CD4-positive, alpha-beta T cell treated with Interleukin-17A for 4 hours (primary cell): Measurements from ENCODE around the gene PZP.
"Not testable (repeated sequence)": the region's sequence is repeated elsewhere in the genome, so short reads cannot be mapped to it uniquely, and the experiment has no call there.

ENCODE experiments used
- DNase-seq: peaks from one replicate; pipeline ENCODE4 v3.0.0-alpha.2; 2020; ENCODE audit warnings: mixed read lengths

PZP gene

DNA sequence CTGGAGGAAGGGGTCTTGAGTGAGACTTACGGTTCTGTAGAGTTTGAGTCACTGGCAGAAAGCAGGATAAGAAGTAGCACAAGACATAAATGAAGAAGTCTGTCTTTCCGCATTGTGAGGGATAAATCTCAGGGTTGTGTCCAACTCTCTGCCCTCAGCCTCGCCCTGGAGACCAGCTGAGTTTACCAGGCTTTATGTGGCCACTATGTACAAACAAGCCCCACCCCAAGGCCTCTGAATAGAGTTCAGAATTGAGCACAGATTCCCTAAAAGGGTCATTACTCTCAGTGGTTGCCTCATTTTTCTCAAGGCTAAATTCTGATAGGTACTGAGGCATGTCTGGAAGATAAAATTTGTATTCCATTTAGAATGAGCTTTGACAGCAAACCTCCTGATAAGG is at the start of gene PZP:
Gene PZP, minus strand, starts transcription at position 167 of the 400 bp plus-strand sequence. Its CDS starts 54 bp downstream, at position 113.
- no peak for DNase-seq

DNA sequence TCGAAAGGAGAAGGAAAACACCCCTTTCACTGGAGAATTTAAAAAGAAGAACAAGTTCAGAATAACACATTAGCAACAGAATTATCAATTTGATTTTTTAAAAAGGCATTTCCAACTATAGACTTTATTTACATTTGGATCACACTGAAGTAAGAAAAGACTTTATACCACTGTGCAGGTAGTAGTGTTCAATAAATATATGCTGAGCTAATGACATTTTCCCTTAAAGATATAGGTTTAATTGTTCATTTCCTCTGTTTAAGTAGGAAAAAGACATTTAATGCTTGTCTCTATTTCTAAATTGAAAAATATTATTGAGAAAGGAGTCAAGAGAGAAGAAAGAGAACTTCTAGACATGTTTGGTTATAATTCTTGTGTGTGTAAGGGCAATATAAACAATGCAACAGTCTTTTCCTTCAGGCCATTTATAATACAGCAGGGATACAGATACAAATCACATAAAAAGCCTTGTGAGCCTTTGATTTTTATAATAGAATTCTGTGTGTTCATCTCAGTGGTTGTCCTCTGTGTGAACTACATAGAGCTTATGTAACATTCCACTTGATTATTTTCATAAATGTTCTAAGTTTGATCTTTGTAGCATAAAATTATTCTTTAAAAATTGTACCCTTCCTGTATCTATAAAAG is 48.7 kb upstream of the PZP start:
- no peak for DNase-seq

DNA sequence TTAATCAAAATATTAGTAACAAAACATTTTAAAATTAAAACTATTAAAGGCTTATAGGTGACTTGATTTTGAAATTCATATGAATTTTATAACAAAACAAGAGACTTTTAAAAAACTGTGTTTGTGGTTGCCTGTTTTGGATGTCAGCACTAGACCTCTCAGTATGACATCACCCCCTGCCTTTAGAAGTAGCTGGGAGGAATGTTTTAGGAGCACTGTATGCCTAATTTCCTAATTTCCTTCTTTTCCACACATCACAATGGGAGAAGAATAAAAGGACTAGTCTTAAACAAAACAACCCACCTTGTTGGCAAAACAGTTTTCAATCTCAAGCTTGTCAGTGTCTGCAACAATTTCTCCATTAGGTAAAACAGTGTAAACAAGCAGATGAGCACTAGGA is 48.1 kb upstream of the PZP start:
- DNase-seq: no peak

DNA sequence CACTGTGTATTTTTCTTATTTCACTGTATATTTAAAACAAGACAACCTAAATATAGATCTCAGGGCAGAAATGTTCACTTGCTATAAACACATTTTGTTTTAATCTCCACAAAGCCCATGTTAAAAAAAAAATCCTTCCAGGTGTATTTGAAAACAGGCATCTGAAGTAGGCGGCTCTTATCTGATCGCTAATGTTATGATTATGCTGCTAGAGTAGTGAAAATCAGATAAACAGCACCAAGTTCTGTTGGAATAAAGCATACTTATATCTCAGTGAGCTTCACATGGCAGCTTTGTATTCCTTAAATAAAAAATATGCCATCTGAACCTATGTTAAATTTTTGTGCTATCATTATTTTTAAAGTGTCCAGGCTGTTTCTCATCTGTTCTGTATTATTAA is 47.6 kb upstream of the PZP start:
- no peak for DNase-seq

DNA sequence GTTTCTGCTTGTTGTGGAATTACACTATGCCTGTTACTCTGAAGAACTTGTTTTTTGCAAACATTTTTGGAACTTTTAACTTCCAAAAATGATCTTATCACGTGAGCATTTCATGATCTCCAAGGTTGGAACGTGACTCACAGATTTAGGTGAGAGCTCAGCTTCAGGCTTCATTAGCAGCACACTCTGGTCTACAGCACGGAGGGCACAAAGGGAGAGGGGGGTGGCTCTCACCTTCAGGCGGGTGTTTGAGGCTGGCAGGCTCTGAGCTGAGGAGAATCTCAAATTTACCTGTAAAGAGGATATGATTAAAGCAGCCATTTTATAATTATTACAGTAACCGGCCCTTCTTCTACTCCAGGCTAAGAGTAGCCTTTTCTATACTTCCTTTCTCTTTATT is 45.3 kb upstream of the PZP start:
- DNase-seq: no peak

DNA sequence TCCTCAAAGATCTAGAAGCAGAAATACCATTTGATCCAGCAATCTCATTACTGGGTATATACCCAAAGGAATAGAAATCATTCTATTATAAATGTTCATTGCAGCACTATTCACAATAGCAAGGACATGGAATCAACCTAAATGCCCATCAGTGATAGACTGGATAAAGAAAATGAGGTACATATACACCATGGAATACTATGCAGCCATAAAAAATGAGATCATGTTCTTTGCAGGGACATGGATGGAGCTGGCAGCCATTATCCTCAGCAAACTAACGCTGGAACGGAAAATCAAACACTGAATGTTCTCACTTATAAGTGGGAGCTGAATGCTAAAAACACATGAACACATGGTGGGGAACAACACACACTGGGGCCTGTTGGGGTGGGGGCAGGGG is 44.6 kb upstream of the PZP start:
- DNase-seq: not testable (repeated sequence)

DNA sequence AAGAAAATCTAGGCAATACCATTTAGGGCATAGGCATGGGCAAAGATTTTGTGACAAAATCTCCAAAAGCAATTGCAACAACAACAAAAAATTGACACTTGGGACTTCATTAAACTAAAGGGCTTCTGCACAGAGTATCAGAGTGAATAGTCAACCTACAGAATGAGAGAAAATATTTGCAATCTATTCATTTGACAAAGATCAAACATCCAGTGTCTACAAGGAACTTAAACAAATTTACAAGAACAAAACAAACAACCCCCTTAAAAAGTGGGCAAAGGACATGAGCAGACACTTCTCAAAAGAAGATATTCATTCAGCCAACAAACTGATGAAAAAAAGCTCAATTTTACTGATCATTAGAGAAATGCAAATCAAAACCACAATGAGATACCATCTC is 44.1 kb upstream of the PZP start:
- no peak for DNase-seq

DNA sequence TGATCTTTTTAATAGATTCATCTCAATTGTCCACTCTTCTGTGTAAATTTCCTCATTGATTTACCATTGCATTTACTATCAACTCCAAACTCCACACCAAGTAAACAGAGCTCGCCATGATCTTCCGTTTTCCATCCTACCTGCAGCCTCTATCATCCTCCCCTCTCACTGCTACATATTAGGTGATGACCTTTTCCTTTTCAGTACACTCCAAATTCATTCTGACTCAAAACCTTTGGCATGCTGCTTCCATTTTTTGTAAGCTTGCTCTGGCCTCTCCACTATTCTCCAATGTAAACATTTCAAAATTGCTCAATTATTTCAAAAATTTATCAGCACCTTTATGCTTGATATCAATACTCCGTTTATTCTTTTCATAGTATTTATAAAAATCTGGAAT is 40.2 kb upstream of the PZP start:
- DNase-seq: no peak

DNA sequence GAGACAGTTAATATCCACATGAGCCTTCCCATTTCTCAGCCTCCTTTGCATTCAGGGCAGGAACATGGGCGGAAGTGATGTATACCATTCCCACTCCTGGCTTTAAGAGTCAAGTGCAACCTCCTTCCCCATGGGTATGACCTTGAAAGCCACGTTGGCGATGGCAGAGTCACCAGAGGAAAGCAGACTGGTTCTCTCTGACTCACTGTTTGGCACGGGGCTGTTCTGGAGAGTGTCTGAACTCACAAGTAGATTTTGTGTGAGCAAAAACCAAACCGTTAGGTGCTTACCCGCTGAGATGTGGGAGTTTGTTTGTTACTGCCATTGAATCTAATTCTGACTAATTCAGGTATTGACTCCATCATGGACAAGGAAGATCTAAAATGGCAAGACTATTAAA is 36.7 kb upstream of the PZP start:
- no peak for DNase-seq

DNA sequence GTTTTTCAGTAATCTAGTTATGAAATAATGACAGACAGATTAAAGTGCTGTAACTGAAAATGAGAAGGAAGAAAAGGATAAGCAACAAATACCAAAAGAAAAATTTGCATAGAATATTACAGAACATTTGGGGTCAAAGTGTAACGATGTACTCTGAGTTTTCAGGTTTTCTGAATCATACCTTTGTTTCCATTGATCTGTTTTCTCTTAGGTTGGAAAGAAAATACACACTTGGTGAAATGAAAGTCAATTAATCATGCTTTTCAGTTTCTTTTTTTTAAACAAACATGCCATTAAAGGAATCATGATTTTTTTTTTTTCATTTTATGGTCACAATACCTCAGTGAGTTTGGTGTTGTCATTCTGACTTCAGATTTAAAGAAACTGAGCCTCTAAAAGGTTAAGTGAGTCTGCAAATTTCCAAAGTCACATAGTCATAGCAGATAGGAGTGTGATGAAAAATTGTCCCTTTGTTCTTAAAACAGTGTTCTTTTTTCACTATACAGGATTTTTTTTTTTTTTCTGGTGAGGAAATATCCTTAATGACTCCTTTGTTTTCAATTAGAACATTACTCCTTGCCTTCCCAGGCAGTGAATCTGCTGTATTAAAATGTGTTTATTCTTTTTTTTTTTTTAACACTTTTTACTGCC is 35.9 kb upstream of the PZP start:
- DNase-seq: no peak

DNA sequence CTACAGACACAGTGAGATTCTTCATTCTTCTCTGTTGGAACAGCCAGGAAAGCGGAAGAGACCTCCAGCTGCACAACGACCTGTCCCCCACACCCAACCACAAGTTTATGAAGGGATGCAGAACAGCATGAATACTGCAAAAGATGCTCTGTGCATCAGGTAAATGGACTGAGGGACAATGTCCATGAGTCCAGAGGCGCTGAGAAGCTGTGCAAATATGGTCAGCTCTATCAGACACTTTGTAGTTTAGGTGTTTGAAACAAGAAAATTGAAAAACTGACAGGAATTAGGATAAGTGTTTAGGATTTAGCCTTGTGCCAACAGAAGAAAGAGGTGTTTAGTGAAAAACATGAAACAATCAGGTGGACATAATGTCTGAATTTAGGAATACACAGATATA is 33.1 kb upstream of the PZP start:
- DNase-seq: no peak

DNA sequence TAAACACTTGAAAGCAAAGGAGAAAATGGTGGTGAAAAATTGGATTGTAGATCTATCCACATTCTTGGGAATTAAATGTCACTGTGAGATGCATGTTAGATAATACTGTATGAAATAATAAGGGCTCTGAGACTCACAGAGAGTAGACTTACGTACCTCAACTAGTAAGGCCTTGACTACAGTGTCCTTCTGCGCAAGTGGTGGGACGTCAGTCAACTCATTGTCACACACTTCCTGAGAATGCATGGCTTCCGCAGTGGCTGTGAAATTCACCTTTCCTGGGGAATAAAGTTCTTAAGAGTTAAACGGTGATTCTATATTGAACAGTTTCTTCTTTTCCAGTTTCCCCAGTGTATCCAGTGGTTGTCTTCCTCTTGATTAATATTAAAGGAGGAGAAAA is 32.6 kb upstream of the PZP start:
- no peak for DNase-seq

DNA sequence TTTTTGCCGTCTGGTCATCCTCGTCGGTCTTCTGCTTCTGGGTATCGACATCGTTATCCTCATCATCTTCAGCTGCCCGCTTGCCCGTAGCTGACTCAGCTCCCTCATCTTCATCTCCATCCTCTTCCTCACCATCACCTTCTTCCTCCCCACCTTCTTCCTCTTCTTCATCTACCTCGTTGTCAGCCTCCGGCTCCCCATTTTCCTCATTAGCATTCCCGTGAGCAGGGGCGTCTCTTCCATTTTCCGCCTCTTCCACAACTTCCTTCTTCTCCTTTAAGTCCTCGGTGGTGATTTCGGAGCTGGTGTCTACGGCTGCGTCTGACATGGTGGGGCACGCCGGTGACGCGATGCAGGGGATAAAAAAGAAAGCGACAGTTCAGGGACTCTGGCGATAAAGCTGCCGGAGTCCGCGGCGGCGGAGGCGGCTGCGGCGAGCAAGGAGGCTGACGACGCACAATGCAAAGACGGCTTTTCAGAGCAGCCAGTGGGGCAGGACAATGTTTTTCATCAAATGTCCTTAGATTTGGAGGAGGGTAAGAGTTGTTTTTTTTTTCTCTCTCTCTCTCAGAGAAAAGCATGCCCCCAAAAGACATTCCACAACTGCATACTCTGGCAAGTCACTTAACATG is 31.9 kb upstream of the PZP start:
- DNase-seq: peak; percentile 34

DNA sequence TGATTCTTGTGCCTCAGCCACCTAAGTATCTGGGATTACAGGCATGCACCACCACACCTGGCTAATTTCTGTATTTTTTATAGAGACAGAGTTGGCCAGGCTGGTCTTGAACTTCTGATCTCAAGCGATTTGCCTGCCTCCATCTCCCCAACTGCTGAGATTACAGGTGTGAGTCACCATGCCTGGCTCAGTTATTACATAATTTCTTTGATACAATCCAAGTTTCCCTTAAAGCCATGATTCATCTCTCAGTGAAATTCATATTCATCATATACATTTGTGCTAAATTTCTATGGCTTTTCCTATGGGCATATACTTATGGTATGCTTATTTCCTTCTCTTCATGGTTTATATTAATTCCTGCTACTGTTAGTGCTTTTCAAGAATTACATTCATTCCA is 29.1 kb upstream of the PZP start:
- DNase-seq: no peak

DNA sequence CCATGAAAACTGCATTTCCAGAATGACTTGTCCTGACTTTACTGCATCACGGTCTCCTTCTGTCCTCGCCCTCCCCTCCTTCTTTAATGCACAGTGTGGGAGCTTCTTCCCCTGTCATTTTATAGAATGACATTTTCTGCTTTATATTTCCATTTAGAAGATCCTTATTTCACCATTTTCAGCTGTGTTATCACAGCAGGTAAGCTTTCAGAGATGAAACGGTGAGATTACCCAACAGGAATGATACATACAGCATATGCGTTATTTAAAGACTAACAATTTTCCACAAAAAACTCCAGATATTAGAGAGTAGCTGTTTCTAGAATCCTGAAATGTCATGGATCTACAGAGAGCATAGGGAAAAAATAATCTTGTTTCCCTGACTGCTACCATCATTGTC is 27.3 kb upstream of the PZP start:
- DNase-seq: no peak

DNA sequence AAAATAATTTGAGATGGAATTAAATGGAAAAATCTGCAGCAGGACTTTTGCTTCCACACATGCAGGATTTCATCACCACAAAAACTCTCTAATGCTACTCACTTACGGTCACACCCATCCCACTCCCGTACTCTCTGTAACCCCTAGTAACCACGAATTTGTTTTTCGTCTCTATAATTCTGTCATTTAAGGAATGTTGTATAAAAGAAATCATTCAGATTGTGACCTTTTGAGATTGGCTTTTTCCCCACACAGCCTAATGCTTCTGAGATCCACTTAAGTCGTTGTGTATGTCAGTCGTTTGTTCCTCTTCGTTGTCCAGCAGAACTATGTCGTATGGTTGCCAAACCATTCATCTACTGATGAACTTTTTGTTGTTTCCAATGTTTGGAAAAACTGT is 19.8 kb upstream of the PZP start:
- no peak for DNase-seq

DNA sequence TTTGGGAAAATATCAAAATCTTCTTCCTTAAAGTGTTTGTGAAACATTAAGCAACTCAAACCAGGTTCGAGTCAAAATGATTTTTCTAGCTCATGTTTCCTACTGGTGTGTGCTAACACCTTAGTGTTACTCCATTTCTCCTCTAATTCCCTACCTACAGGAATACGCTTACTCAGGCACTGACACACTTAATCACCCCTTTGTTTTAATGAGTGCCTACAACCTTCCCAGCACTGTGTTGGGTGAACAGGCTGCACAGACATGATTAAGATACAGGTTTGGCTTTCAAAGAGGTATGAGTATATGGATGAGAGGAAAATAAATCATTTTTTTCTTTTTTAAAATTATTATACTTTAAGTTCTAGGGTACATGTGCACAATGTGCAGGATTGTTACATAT is 15.6 kb upstream of the PZP start:
- no peak for DNase-seq

DNA sequence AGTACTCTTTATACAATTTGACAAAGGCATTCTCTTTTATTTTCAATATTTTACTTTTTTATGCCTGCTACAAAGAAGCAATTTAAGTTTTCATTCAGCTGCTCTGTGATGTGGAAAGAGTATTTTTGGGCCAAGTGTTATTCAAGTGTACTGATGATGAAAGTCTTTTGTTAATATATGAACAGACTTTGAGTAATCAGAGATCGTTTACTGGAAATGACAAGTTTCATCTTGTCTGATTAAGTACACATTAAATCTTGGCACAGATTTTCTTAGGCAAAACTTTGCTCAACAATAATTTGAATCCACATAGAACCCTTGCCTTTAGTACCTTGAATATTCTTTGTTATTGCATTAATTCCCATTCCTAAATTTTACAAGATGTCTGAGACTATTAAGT is 13.3 kb upstream of the PZP start:
- DNase-seq: no peak

DNA sequence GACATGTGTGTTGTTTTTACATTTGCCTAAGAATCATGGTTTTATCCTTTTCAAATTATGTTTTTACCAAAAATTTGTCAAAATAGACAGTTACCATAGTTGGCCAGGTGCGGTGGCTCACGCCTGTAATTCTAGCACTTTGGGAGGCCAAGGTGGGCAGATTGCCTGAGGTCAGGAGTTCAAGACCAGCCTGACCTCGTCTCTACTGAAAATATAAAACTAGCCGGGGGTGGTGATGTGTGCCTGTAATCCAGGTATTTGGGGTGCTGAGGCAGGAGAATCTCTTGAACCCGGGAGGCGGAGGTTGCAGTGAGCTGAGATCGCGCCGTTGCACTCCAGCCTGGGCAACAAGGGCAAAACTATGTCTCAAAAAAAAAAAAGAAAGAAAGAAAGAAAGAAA is 12.8 kb upstream of the PZP start:
- not testable (repeated sequence) for DNase-seq

DNA sequence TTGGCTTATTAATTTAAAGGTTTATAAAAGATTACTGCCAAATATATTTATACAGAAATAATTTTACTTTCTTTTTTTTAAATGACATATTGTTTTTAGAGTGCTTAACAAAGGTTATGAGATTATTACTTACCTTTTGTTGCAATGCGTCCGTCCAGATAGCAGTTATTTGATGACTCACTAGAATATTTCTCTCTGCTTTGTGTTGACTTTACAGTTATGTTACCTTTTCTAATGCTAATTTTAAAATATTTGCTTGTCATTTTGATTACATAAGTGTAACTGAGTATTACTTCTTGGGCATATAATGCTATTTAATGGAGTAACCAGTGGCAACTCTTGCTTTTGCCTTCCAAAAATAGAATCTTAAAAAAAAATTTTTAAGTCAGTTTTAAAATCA is 6.3 kb upstream of the PZP start:
- DNase-seq: no peak

DNA sequence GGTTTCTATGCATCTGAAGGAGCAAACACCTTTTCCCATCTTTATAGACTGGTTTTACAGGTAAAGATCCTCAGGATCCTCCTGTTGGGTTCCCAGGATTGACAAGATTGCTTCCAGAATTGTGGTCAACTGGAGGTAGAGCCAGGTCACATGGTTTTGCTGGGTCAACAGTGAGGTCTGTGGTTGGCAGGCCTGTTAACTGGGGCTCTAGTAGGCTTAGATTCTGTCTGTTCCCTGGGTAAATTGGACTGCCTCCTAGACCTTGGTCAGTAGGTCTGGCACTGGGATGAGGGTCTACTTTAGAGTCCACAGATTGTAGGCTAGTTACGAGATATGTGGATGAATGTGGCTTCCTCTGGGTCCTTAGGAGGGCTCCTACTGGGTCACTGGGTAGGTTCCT is 3.5 kb upstream of the PZP start:
- DNase-seq: no peak

DNA sequence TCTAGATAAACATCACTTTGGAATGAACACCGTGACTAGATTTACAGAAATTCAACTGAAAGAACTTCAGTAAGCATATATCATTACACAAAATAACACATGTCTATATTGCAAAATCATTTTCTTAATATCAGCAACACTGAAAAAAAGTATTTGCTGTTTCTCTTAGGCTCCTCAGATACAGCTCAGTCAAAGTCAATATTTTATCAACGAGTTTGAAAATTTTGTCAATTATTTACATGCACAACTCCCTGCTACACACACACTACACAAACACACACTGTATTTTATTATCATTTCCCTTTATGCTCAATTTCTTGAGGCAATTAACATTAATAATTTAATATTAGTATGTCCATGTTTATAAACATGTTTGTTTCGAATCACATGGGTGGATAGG is 3.8 kb downstream of the PZP start:
- no peak for DNase-seq

DNA sequence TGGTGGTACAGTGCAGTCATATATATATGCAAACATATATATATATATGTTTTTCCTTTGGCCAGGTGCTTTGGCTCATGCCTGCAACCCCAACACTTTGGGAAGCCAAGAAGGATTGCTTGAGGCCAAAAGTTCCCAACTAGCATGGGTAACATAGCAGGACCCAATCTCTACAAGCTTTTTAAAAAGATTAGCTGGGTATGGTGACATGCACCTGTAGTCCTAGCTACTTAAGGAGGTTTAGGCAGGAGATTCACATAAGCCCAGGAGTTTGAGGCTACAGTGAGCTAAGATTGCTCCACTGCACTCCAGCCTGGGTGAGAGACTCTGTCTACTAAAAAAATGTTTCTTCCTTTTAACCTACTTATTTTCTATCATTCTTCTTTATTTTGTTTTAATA is 10.2 kb downstream of the PZP start:
- no peak for DNase-seq

DNA sequence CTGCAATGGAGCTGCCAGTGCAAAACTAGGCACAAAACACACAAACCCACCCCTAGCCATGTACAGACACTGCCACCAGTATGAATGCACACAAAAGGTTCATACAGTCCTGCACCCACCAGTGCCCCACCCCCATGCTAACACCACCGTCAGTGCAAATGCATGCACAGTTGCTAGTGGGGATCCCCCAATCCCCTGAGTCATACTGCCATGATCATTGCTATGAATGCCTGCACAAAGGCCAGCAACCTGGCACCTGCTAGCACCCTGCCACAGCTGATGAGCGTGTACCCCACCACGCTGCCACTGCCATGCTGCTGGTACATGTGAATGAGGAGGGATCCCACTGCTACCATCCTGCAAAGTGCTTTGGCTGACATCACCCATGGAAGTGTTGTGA is 23.9 kb downstream of the PZP start:
- DNase-seq: no peak

DNA sequence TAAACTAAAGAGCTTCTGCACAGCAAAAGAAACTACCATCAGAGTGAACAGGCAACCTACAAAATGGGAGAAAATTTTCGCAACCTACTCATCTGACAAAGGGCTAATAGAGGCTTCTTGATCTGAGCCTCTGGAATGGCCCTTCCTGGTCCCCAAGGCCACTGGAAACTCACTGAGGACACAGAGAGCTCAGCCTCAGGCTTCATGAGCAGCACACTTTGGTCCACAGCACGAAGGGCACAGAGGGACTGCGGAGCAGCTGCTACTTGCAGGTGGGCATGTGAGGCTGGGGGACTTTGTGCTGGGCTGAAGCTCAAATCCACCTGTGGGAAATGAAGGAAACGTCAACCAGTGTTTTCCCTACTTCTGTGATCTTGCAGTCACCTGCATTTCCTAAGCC is 27.4 kb downstream of the PZP start:
- no peak for DNase-seq
